ENCODE measurements around the gene LCA5. TPM values are rescaled to one million over a fixed set of nuclear protein-coding genes. Genes with fewer than 3 reads are reported as not detected.
"Not testable (repeated sequence)": the region's sequence is repeated elsewhere in the genome, so short reads cannot be mapped to it uniquely, and the experiment has no call there.

LCA5 gene
- total and polyA plus RNA-seq, 8 donors: 5.1 to 19.3 (median 14.6) TPM

DNA sequence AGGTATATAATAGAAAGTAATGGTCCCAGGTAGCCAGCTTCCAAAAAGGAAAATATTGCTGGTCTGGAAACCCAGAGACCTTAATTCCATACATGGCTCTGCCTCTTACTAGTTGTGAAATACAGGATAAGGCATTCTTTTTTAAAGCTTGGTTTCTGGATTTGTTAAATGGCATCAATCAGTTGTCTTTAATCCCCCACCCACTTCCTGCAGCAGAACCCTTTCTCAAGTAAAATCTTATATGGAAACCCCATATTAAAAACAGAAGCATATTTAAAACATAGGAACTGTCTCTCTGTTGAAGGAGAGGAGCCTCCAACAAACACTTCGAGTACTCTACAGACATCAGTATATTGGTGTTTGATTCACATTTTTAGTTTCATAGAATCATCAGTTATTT, 6.2 kb upstream of the LCA5 start:
- TF ChIP-seq, protein P1, sequence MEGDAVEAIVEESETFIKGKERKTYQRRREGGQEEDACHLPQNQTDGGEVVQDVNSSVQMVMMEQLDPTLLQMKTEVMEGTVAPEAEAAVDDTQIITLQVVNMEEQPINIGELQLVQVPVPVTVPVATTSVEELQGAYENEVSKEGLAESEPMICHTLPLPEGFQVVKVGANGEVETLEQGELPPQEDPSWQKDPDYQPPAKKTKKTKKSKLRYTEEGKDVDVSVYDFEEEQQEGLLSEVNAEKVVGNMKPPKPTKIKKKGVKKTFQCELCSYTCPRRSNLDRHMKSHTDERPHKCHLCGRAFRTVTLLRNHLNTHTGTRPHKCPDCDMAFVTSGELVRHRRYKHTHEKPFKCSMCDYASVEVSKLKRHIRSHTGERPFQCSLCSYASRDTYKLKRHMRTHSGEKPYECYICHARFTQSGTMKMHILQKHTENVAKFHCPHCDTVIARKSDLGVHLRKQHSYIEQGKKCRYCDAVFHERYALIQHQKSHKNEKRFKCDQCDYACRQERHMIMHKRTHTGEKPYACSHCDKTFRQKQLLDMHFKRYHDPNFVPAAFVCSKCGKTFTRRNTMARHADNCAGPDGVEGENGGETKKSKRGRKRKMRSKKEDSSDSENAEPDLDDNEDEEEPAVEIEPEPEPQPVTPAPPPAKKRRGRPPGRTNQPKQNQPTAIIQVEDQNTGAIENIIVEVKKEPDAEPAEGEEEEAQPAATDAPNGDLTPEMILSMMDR (IDR thresholded peaks at IDR 0.05): no peak

DNA sequence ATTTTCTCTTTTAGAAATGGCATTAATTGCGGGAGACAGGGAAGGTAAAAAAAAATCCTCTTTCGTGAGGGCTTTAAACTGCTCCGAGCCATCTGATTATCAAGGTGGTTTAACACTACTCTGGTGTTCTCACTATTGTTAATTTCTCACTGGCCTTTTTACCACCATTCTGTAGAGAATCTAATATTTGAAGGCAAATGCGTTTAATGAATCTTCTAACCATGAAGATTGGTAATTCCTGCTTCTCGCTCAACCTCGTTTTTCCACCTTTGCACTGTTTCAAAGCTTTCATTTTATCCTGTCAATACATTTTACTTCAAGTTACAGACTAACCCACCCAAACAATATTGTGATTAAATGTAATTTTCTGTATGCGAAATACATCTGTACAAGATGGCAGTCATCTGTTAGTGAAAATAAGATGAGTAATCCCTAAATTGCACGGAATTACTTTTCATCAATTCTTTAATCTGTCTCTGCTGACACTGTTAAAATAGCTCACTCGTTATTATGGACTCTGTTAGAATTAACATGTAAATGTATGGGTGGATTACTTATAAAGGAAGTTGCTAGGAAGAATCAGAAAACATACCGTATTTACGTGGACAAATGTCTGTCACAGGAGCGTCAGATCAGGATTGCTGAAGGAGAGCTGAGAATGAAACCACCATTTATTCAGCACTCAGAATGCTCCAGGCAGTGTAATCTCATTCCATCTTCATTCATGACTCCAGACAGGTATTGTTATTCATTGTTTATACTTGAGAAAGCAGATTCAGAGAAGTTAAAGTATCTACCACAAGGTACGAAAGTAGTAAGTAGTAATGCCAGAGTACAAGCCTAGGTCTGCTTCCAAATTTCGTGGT, 1.1 kb upstream of the LCA5 start:
- intact Hi-C loops (cut with DNase I): no loop called here
- DNase-seq: no peak
- Histone ChIP-seq H3K4me1 (peaks cover 0 to 20% of the 10 kb centered on the region in 2 donors), H3K27ac (peak overlapping the region; percentile 88 to 90), H3K36me3 (no peaks in the 10 kb centered on the region), H3K27me3 (peaks cover 0 to 5% of the 10 kb centered on the region in 2 donors), H3K9me3 (no peaks in the 10 kb centered on the region), H3K4me3 (peak overlapping the region; percentile 59 to 67)
- ATAC-seq: no peak
- TF ChIP-seq, protein P1 (IDR thresholded peaks at IDR 0.05): no peak

More for the DNA sequence above, 6.2 kb upstream of the LCA5 start:
- Histone ChIP-seq H3K4me1 (peaks cover 13 to 24% of the 10 kb centered on the region in 2 donors), H3K27me3 (no peaks in the 10 kb centered on the region), H3K4me3 (no peak overlapping the region), H3K9me3 (no peaks in the 10 kb centered on the region), H3K27ac (no peak overlapping the region), H3K36me3 (no peaks in the 10 kb centered on the region)
- ATAC-seq: no peak
- DNase-seq: no peak
- intact Hi-C loops (cut with DNase I): no loop called here

DNA sequence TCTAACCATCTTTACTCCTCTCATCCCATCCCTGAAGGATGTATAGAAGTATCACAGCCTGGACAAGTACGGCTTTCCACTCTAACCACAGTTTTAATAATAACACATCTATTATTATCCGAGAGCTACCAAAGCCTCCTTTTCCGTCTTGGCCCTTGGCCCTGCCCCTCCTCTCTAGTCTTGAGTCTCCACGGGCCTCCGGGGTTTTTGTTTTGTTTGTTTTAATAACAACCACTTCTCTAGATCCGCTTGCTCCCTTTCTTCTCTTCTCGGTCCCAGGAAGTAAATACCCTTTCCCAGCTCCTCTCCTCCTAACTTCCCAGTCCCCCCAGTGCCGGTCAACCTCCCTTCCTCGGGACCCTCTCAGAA, 661 bp downstream of the LCA5 start:
- intact Hi-C loops (cut with DNase I): no loop called here
- peak; percentile 61 for ATAC-seq

DNA sequence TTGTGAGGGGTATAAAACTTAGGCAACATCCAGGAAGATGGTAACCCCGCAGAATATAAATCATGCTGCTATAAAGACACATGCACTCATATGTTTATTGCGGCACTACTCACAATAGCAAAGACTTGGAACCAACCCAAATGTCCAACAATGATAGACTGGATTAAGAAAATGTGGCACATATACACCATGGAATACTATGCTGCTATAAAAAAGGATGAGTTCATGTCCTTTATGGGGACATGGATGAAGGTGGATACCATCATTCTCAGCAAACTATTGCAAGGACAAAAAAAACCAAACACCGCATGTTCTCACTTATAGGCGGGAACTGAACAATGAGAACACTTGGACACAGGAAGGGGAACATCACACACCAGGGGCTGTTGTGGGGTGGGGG, 7.7 kb downstream of the LCA5 start:
- ATAC-seq; H3K36me3 ChIP-seq; DNase-seq; H3K9me3 ChIP-seq; intact Hi-C loops (cut with DNase I); H3K27me3 ChIP-seq; H3K4me1 ChIP-seq; H3K4me3 ChIP-seq; H3K27ac ChIP-seq: not testable (repeated sequence)

More for the DNA sequence above, 661 bp downstream of the LCA5 start:
- DNase-seq: peak in 2 of 4 donors; percentile 51 to 61
- Histone ChIP-seq H3K4me3 (peak overlapping the region; percentile 59 to 67), H3K27ac (peak overlapping the region; percentile 88 to 90), H3K36me3 (no peaks in the 10 kb centered on the region), H3K27me3 (peaks cover 0 to 5% of the 10 kb centered on the region in 2 donors), H3K4me1 (peaks cover 0 to 20% of the 10 kb centered on the region in 2 donors), H3K9me3 (no peaks in the 10 kb centered on the region)
- TF ChIP-seq, protein P1 (IDR thresholded peaks at IDR 0.05): no peak

DNA sequence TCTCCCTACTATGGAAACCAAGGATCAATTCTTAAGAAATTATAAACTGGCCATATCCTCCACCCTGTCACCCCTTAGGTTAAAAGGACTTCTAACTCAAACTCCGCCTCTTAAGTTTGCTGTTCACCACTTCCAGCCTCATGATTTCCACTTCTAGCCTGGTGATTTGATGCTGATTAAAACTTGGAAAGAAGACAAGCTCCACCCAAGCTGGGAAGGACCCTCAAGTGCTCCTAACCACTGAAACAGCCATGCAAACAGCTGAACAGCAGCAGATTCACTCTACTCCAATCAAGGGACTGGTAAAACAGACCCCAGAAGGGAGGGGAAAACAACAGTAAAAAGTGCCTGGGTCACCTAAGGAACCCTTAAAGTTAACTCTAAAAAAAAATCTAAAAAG, 10.3 kb downstream of the LCA5 start:
- Histone ChIP-seq H3K27ac (no peak overlapping the region), H3K36me3 (no peaks in the 10 kb centered on the region), H3K27me3 (no peaks in the 10 kb centered on the region), H3K9me3 (no peaks in the 10 kb centered on the region), H3K4me1 (peaks cover 0 to 9% of the 10 kb centered on the region in 2 donors), H3K4me3 (no peak overlapping the region)
- TF ChIP-seq, protein P1 (IDR thresholded peaks at IDR 0.05): no peak
- ATAC-seq: peak; percentile 86
- intact Hi-C loops (cut with DNase I): no loop called here
- no peak for DNase-seq

Data from left lung (tissue), 10 donors.